ENCODE measurements around the gene NUDT2.

NUDT2 gene

GRCh38 chr9:34370970-34371880 is 41.9 kb downstream of the NUDT2 start:
- no peak for DNase-seq (ENCODE audit: low read depth)

GRCh38 chr9:34371886-34372466 is 42.6 kb downstream of the NUDT2 start:
- DNase-seq (ENCODE audit: low read depth): no peak

- DNase-seq (ENCODE audit: low read depth): no peak
Observed at GRCh38 chr9:34372467-34373011, 43.2 kb downstream of the NUDT2 start.

- no peak for DNase-seq (ENCODE audit: low read depth)
Observed at GRCh38 chr9:34373749-34374148, 44.4 kb downstream of the NUDT2 start.

GRCh38 chr9:34374339-34374738 is 45.0 kb downstream of the NUDT2 start:
- no peak for DNase-seq (ENCODE audit: low read depth)

- no peak for DNase-seq (ENCODE audit: low read depth)
Observed at GRCh38 chr9:34374905-34375552, 45.7 kb downstream of the NUDT2 start.

- peak; percentile 29 for DNase-seq (ENCODE audit: low read depth)
Observed at GRCh38 chr9:34375901-34376595, 46.7 kb downstream of the NUDT2 start.

GRCh38 chr9:34376596-34377403 is 47.4 kb downstream of the NUDT2 start, which contains the start of gene MYORG:
Gene MYORG, minus strand, starts transcription at chr9:34376898. Its CDS starts 3,955 bp downstream, at chr9:34372943.
- DNase-seq (ENCODE audit: low read depth): peak; percentile 96

- no peak for DNase-seq (ENCODE audit: low read depth)
Observed at GRCh38 chr9:34377404-34377746, 48.0 kb downstream of the NUDT2 start.

GRCh38 chr9:34378376-34379060 is 49.1 kb downstream of the NUDT2 start:
- DNase-seq (ENCODE audit: low read depth): no peak

- DNase-seq (ENCODE audit: low read depth): peak; percentile 73
Observed at GRCh38 chr9:34379334-34380033, 50.1 kb downstream of the NUDT2 start.

- no peak for DNase-seq (ENCODE audit: low read depth)
Observed at GRCh38 chr9:34380034-34380510, 50.7 kb downstream of the NUDT2 start.

GRCh38 chr9:34380511-34381315 is 51.3 kb downstream of the NUDT2 start:
- peak; percentile 67 for DNase-seq (ENCODE audit: low read depth)

GRCh38 chr9:34381323-34381722 is 52.0 kb downstream of the NUDT2 start:
- no peak for DNase-seq (ENCODE audit: low read depth)

- DNase-seq (ENCODE audit: low read depth): no peak
Observed at GRCh38 chr9:34382054-34382453, 52.7 kb downstream of the NUDT2 start.

GRCh38 chr9:34382879-34383278 is 53.5 kb downstream of the NUDT2 start:
- DNase-seq (ENCODE audit: low read depth): no peak

GRCh38 chr9:34383904-34384303 is 54.5 kb downstream of the NUDT2 start:
- no peak for DNase-seq (ENCODE audit: low read depth)

GRCh38 chr9:34384368-34385165 is 55.2 kb downstream of the NUDT2 start:
- no peak for DNase-seq (ENCODE audit: low read depth)

All from T-helper 22 cell (primary cell).